Measurements from ENCODE around the gene CTSD.

Gene CTSD

GRCh38 chr11:1733716-1734640 is 29.7 kb downstream of the CTSD start:
- no peak for TF ChIP-seq ELF4 (IDR thresholded peaks at IDR 0.05)
- TF ChIP-seq FOXA1 (IDR thresholded peaks at IDR 0.05): no peak
- no peak for TF ChIP-seq FOXK2 (IDR thresholded peaks at IDR 0.05)
- no peak for DNase-seq (ENCODE audit: extremely low spot score)
- ChIA-PET POLR2A (no interaction called here), CTCF (no interaction called here)

- DNase-seq (ENCODE audit: extremely low spot score): no peak
- no peak for TF ChIP-seq CTBP1 (IDR thresholded peaks at IDR 0.05; ENCODE audit: borderline replicate concordance)
- ChIA-PET POLR2A (no interaction called here), CTCF (no interaction called here)
Measured at GRCh38 chr11:1733009-1733715, 30.6 kb downstream of the CTSD start.

GRCh38 chr11:1732418-1733008 is 31.2 kb downstream of the CTSD start:
- CTCF ChIA-PET: no interaction called here
- TF ChIP-seq HDGF (IDR thresholded peaks at IDR 0.05; ENCODE audit: borderline replicate concordance) (no peak), BHLHE40 (IDR thresholded peaks at IDR 0.05; ENCODE audit: borderline replicate concordance) (no peak), ELF4 (IDR thresholded peaks at IDR 0.05) (no peak)
- POLR2A ChIA-PET: no interaction called here
- DNase-seq (ENCODE audit: extremely low spot score): no peak

GRCh38 chr11:1731451-1732059 is 32.2 kb downstream of the CTSD start:
- TF ChIP-seq SP1 (IDR thresholded peaks at IDR 0.05): no peak
- TF ChIP-seq HDGF (IDR thresholded peaks at IDR 0.05; ENCODE audit: borderline replicate concordance): no peak
- no peak for TF ChIP-seq NFRKB (IDR thresholded peaks at IDR 0.05)
- no peak for TF ChIP-seq BHLHE40 (IDR thresholded peaks at IDR 0.05; ENCODE audit: borderline replicate concordance)
- no peak for TF ChIP-seq ELF4 (IDR thresholded peaks at IDR 0.05)
- no peak for TF ChIP-seq FOXK2 (IDR thresholded peaks at IDR 0.05)
- no peak for TF ChIP-seq FOXA1 (IDR thresholded peaks at IDR 0.05)
- no peak for TF ChIP-seq FOXM1 (IDR thresholded peaks at IDR 0.05; ENCODE audit: borderline replicate concordance)
- TF ChIP-seq PKNOX1 (IDR thresholded peaks at IDR 0.05): no peak
- TF ChIP-seq ZNF384 (IDR thresholded peaks at IDR 0.05): no peak
- no peak for TF ChIP-seq CTBP1 (IDR thresholded peaks at IDR 0.05; ENCODE audit: borderline replicate concordance)
- TF ChIP-seq L3MBTL2 (conservative IDR thresholded peaks at IDR 0.05): no peak
- TF ChIP-seq ARNT (IDR thresholded peaks at IDR 0.05): no peak
- no peak for TF ChIP-seq SUZ12 (IDR thresholded peaks at IDR 0.05)
- TF ChIP-seq LEF1 (IDR thresholded peaks at IDR 0.05; ENCODE audit: borderline replicate concordance): no peak
- TF ChIP-seq TARDBP (IDR thresholded peaks at IDR 0.05): no peak
- ChIA-PET POLR2A (no interaction called here), CTCF (no interaction called here)
- no peak for DNase-seq (ENCODE audit: extremely low spot score)

GRCh38 chr11:1730059-1730629 is 33.6 kb downstream of the CTSD start:
- DNase-seq (ENCODE audit: extremely low spot score): no peak
- no peak for TF ChIP-seq FOXM1 (IDR thresholded peaks at IDR 0.05; ENCODE audit: borderline replicate concordance)
- TF ChIP-seq ZNF384 (IDR thresholded peaks at IDR 0.05): no peak
- TF ChIP-seq LEF1 (IDR thresholded peaks at IDR 0.05; ENCODE audit: borderline replicate concordance): no peak
- no peak for TF ChIP-seq NFRKB (IDR thresholded peaks at IDR 0.05)
- TF ChIP-seq CTBP1 (IDR thresholded peaks at IDR 0.05; ENCODE audit: borderline replicate concordance): no peak
- no peak for TF ChIP-seq ELF4 (IDR thresholded peaks at IDR 0.05)
- no peak for TF ChIP-seq L3MBTL2 (conservative IDR thresholded peaks at IDR 0.05)
- POLR2A ChIA-PET: no interaction called here
- CTCF ChIA-PET: no interaction called here

- DNase-seq (ENCODE audit: extremely low spot score): no peak
- POLR2A ChIA-PET: no interaction called here
- CTCF ChIA-PET: no interaction called here
- TF ChIP-seq ARNT (IDR thresholded peaks at IDR 0.05) (no peak), FOXA1 (IDR thresholded peaks at IDR 0.05) (no peak), HDGF (IDR thresholded peaks at IDR 0.05; ENCODE audit: borderline replicate concordance) (no peak), FOXM1 (IDR thresholded peaks at IDR 0.05; ENCODE audit: borderline replicate concordance) (no peak), ELF4 (IDR thresholded peaks at IDR 0.05) (no peak), L3MBTL2 (conservative IDR thresholded peaks at IDR 0.05) (no peak), SUZ12 (IDR thresholded peaks at IDR 0.05) (no peak), FOXK2 (IDR thresholded peaks at IDR 0.05) (no peak), BHLHE40 (IDR thresholded peaks at IDR 0.05; ENCODE audit: borderline replicate concordance) (no peak), SP1 (IDR thresholded peaks at IDR 0.05) (no peak), ZNF384 (IDR thresholded peaks at IDR 0.05) (no peak), CTBP1 (IDR thresholded peaks at IDR 0.05; ENCODE audit: borderline replicate concordance) (no peak), NFRKB (IDR thresholded peaks at IDR 0.05) (no peak), TARDBP (IDR thresholded peaks at IDR 0.05) (no peak), PKNOX1 (IDR thresholded peaks at IDR 0.05) (no peak)
Measured at GRCh38 chr11:1729692-1730011, 34.1 kb downstream of the CTSD start.

Data from HEK293T (cell line).